GM10248 (cell line): ENCODE results near the gene LRFN5.

Source experiments
- CTCF ChIA-PET: fragments of 300-600 bp; sonication (Branson Sonifier 250); formaldehyde crosslinking; extraction: SDS; loops from one replicate; lab custom pipeline; 2021; ENCODE audit warnings: antibody characterized with exemption; lab: Yijun Ruan, JAX
- POLR2A ChIA-PET: fragments of 350-650 bp; sonication (Branson Sonifier 250); formaldehyde crosslinking; extraction: SDS; loops from one replicate; lab custom pipeline; 2020; ENCODE audit warnings: antibody characterized with exemption; lab: Yijun Ruan, JAX
- DNase-seq: peaks from one replicate; pipeline ENCODE4 v3.0.0; 2012; ENCODE audit errors: extremely low spot score
- TF ChIP-seq, protein P1 (sequence below): IDR thresholded peaks from 2 replicates; pipeline ENCODE4 v1.5.1; 2012; ENCODE audit warnings: mild to moderate bottlenecking, low read depth; ENCODE audit errors: extremely low read depth, missing control alignments, control extremely low read depth

LRFN5 gene

DNA sequence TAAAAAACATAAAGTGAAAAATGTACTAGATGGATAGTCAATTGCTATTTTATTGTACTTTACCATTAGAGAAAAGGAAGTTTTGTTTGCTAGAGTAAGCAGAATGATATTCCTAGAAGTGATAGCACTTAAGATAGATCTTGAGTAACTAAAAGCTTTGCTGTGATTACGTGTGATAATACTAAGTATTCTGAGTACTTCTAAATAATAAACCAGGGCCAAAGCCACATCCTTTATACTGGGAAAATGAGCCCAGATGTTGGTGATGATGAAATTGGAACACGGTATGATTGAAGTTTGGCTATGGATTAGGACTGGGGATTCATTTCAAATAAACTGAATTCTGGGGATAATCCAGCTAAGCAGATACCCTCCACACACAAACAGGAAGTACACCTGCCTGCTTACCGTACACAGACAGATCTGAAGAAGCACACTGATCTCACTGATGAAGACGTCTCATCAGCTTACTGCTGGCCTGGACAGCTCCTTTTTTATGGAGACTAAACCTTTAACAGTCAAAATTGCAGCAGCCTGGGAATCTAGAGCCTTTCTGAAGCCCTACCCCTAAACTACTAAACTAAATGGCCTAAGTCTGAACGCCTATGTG is 199.8 kb downstream of the LRFN5 start:
- CTCF ChIA-PET, result interaction anchor here (1.2 kb wide), 1 partner anchor 18 kb away, joined by 3 read pairs; no protein-coding TSS in a partner anchor
- DNase-seq, result no peak
- POLR2A ChIA-PET, result no interaction called here
- TF ChIP-seq, protein P1, sequence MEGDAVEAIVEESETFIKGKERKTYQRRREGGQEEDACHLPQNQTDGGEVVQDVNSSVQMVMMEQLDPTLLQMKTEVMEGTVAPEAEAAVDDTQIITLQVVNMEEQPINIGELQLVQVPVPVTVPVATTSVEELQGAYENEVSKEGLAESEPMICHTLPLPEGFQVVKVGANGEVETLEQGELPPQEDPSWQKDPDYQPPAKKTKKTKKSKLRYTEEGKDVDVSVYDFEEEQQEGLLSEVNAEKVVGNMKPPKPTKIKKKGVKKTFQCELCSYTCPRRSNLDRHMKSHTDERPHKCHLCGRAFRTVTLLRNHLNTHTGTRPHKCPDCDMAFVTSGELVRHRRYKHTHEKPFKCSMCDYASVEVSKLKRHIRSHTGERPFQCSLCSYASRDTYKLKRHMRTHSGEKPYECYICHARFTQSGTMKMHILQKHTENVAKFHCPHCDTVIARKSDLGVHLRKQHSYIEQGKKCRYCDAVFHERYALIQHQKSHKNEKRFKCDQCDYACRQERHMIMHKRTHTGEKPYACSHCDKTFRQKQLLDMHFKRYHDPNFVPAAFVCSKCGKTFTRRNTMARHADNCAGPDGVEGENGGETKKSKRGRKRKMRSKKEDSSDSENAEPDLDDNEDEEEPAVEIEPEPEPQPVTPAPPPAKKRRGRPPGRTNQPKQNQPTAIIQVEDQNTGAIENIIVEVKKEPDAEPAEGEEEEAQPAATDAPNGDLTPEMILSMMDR, result no peak

DNA sequence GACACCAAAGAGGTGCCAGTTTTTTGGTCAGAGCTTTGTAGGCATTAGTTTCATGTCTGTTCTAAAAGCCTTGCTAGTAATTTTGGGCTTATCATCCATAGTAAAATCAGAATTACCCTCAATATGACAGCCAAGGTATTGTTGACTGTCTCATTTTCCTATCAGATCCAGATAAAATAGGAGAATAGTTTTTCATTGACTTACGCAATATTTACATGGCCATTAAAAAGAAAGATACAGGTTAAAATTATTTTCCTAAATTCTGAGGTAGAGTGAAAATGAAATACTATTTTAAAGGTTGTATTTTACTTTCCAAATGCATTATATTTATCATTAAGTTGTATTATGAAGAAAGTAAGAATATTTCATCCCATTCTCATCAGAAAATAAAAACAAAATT is 203.7 kb downstream of the LRFN5 start:
- TF ChIP-seq, protein P1, result no peak
- ChIA-PET CTCF (no interaction called here), POLR2A (no interaction called here)
- no peak for DNase-seq

DNA sequence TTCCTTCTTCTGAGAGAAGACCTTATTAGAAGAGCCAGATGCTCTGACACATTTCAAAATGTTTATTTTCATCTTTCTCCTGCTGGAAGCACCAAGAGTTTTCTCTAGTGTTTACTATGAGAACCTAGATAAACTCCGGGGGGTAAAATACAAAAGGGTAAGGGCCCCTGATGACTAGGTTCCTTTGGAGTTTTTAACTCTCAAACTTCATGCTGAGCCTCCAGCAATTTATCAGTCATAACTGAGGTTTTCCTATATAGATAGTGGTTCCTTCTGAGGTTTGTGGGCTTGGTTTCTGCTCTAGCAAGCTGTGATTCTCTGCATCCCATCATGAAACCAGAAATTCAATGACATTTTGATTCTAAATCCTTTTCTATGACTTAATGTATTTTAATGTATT is 210.9 kb downstream of the LRFN5 start:
- DNase-seq, result no peak
- POLR2A ChIA-PET, result no interaction called here
- CTCF ChIA-PET, result no interaction called here
- TF ChIP-seq, protein P1, result no peak

DNA sequence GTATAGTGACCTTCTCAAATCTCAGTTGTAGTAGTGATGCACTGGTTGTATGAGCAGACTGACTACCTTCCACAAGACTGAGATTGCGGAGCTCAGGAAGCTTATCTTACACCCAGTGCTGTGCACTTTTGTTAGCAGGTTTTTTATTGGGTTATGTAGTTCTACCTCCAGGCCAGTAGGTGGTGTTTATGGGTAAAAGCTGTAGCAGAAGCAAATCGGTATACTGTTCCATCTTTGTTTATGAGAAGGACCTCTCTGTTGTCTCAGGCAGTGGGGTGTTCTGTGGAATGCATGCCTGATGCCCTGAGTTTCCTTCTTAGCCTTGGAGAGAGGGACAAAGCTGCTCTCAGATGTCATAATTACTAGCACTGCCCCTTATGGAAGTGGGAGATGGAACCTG is 217.8 kb downstream of the LRFN5 start:
- TF ChIP-seq, protein P1, result no peak
- ChIA-PET POLR2A (no interaction called here), CTCF (interaction anchor here (1.2 kb wide), 2 partner anchors 12 to 18 kb away, joined by 3 read pairs; no protein-coding TSS in a partner anchor)
- DNase-seq, result no peak

DNA sequence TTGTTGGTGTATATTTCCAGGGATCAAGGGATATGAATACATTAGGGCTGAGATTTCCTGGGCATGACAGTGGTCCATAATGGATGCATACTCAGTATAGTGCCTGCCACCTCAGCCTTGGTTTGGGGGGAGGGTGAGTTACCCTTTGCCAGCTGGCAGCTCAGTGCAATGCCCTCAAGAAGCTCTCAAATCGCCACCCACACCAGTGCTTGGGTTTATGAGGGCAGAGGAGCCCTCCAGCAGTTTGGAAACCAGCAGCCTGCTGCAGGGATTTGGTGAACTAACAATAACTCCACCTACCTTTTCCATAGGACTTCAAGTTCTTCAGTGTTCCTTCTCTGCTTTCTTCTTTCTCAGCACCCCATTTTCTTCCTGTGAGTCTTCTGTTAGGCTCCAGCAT is 218.9 kb downstream of the LRFN5 start:
- CTCF ChIA-PET, result no interaction called here
- no peak for DNase-seq
- POLR2A ChIA-PET, result no interaction called here
- TF ChIP-seq, protein P1, result no peak

DNA sequence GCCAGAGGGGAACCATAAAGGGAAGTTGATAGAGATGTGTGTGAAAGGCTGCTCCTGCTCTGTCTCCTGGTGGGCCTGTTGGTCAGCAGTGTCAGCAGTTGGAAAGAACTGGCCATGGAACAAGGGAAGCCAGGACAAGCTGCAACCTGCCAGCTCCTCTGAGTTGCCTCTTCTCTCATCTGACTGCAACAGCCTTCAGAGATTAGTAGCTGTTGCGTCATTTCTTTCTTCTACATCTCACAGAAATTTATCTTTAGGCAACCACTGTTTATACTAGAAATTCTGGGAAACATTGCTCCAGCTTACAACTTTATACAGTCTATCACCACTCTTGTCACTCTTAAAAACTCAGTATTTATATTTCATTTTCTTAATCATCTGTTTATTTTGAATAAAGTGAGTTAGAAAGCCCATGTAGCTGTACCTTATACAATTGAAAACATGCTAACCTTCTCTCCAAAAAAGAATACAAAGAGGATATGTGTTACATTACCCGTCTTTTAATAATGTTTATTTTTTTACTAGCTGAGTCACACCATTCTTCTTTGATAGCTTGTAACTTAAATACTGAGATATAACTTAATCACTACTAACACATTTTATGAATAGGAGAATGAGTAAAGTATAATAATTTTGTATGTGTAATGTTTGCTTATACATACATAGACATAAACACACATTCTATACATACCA is 224.2 kb downstream of the LRFN5 start:
- ChIA-PET CTCF (interaction anchor here (1.6 kb wide), 1 partner anchor 9 kb away, joined by 5 read pairs; no protein-coding TSS in a partner anchor), POLR2A (no interaction called here)
- no peak for DNase-seq
- TF ChIP-seq, protein P1, result no peak
